HEK293 (cell line): Measurements from ENCODE around the gene FLNA.
A peak's percentile ranks its signal among the peaks of the same experiment; 100 is the strongest.

ENCODE experiments used
- EGR2 ChIP-seq: fragments of 450-650 bp; formaldehyde crosslinking; IDR thresholded peaks from 2 replicates; pipeline ENCODE4 v1.5.1; 2016; ENCODE audit warnings: low read depth, missing biosample characterization, missing genetic modification characterization
- KLF8 ChIP-seq: fragments of 450-650 bp; formaldehyde crosslinking; IDR thresholded peaks from 2 replicates; pipeline ENCODE4 v1.5.1; 2016; ENCODE audit warnings: missing biosample characterization, missing genetic modification characterization
- MEIS1 ChIP-seq: sonication (generic); formaldehyde crosslinking; IDR thresholded peaks from 2 replicates; pipeline ENCODE4 v1.8.1; 2022; ENCODE audit warnings: missing genetic modification reagents, mild to moderate bottlenecking, borderline replicate concordance
- MYNN ChIP-seq: fragments of 450-650 bp; formaldehyde crosslinking; IDR thresholded peaks from 2 replicates; pipeline ENCODE4 v1.5.1; 2016; ENCODE audit warnings: missing biosample characterization, missing genetic modification characterization, borderline replicate concordance
- TCF7L2 ChIP-seq: IDR thresholded peaks from 2 replicates; pipeline ENCODE4 v1.6.1; 2011; ENCODE audit warnings: low read depth, mild to moderate bottlenecking, inconsistent platforms, low read length, moderate library complexity, borderline replicate concordance
- ZFP69B ChIP-seq: fragments of 450-650 bp; formaldehyde crosslinking; IDR thresholded peaks from 2 replicates; pipeline ENCODE4 v1.5.1; 2016; ENCODE audit warnings: missing biosample characterization, missing genetic modification characterization
- ZNF114 ChIP-seq: fragments of 450-650 bp; formaldehyde crosslinking; IDR thresholded peaks from 2 replicates; pipeline ENCODE4 v1.5.0; 2017; ENCODE audit warnings: missing biosample characterization, missing genetic modification characterization
- ZNF140 ChIP-seq: fragments of 450-650 bp; formaldehyde crosslinking; IDR thresholded peaks from 2 replicates; pipeline ENCODE4 v1.5.1; 2016; ENCODE audit warnings: missing biosample characterization, missing genetic modification characterization
- ZNF155 ChIP-seq: fragments of 450-650 bp; formaldehyde crosslinking; IDR thresholded peaks from 2 replicates; pipeline ENCODE4 v1.5.1; 2016; ENCODE audit warnings: missing biosample characterization, missing genetic modification characterization
- ZNF174 ChIP-seq: fragments of 450-650 bp; formaldehyde crosslinking; IDR thresholded peaks from 2 replicates; pipeline ENCODE4 v1.5.0; 2017; ENCODE audit warnings: missing biosample characterization, mild to moderate bottlenecking, missing genetic modification characterization
- ZNF23 ChIP-seq: fragments of 450-650 bp; formaldehyde crosslinking; IDR thresholded peaks from 2 replicates; pipeline ENCODE4 v1.5.1; 2016; ENCODE audit warnings: missing biosample characterization, missing genetic modification characterization, borderline replicate concordance
- ZNF274 ChIP-seq, 2 experiments: fragments of 200-500 bp in 1 of 2; fragments of 450-650 bp in 1 of 2; sonication (Bioruptor generic) in 1 of 2; formaldehyde crosslinking in 1 of 2; IDR thresholded peaks; 2 replicates each; pipeline versions ENCODE4 v1.5.1 to v1.6.1; 2014 to 2016; ENCODE audit warnings: borderline replicate concordance in 1 of 2, inconsistent platforms in 1 of 2, low read length in 1 of 2, missing biosample characterization in 1 of 2, missing genetic modification characterization in 1 of 2
- ZNF292 ChIP-seq: fragments of 450-650 bp; formaldehyde crosslinking; IDR thresholded peaks from 2 replicates; pipeline ENCODE4 v1.5.1; 2016; ENCODE audit warnings: low read depth, missing biosample characterization, missing genetic modification characterization, borderline replicate concordance
- ZNF514 ChIP-seq: fragments of 450-650 bp; formaldehyde crosslinking; IDR thresholded peaks from 2 replicates; pipeline ENCODE4 v1.5.1; 2016; ENCODE audit warnings: missing biosample characterization, missing genetic modification characterization
- ZNF555 ChIP-seq: fragments of 450-650 bp; formaldehyde crosslinking; conservative IDR thresholded peaks from 2 replicates; pipeline ENCODE4 v1.5.1; 2017; ENCODE audit warnings: missing biosample characterization, mild to moderate bottlenecking, missing genetic modification characterization, inconsistent platforms
- ZNF623 ChIP-seq: fragments of 450-650 bp; formaldehyde crosslinking; IDR thresholded peaks from 2 replicates; pipeline ENCODE4 v1.5.1; 2016; ENCODE audit warnings: missing biosample characterization, missing genetic modification characterization
- ZNF677 ChIP-seq: fragments of 450-650 bp; IDR thresholded peaks from 2 replicates; pipeline ENCODE4 v1.5.0; 2018; ENCODE audit warnings: missing biosample characterization, mild to moderate bottlenecking, missing genetic modification characterization, moderate library complexity
- ZNF785 ChIP-seq: fragments of 450-650 bp; formaldehyde crosslinking; IDR thresholded peaks from 2 replicates; pipeline ENCODE4 v1.5.1; 2016; ENCODE audit warnings: missing biosample characterization, missing genetic modification characterization
- ZSCAN30 ChIP-seq: fragments of 450-650 bp; IDR thresholded peaks from 2 replicates; pipeline ENCODE4 v1.5.1; 2018; ENCODE audit warnings: missing biosample characterization, mild to moderate bottlenecking, missing genetic modification characterization, moderate library complexity
- TF ChIP-seq, protein P1 (sequence below): fragments of 450-650 bp; formaldehyde crosslinking; IDR thresholded peaks from 2 replicates; pipeline ENCODE4 v1.5.1; 2016; ENCODE audit warnings: missing biosample characterization, missing genetic modification characterization, borderline replicate concordance
- TF ChIP-seq, protein P2 (sequence below): fragments of 450-650 bp; formaldehyde crosslinking; IDR thresholded peaks from 2 replicates; pipeline ENCODE4 v1.5.1; 2016; ENCODE audit warnings: missing biosample characterization, missing genetic modification characterization
- TF ChIP-seq, protein P3 (sequence below): fragments of 450-650 bp; formaldehyde crosslinking; IDR thresholded peaks from 2 replicates; pipeline ENCODE4 v1.5.1; 2017; ENCODE audit warnings: missing biosample characterization, missing genetic modification characterization
- TF ChIP-seq, protein P4 (sequence below): fragments of 450-650 bp; formaldehyde crosslinking; IDR thresholded peaks from 2 replicates; pipeline ENCODE4 v1.5.1; 2016; ENCODE audit warnings: missing biosample characterization, missing genetic modification characterization

The FLNA gene

DNA sequence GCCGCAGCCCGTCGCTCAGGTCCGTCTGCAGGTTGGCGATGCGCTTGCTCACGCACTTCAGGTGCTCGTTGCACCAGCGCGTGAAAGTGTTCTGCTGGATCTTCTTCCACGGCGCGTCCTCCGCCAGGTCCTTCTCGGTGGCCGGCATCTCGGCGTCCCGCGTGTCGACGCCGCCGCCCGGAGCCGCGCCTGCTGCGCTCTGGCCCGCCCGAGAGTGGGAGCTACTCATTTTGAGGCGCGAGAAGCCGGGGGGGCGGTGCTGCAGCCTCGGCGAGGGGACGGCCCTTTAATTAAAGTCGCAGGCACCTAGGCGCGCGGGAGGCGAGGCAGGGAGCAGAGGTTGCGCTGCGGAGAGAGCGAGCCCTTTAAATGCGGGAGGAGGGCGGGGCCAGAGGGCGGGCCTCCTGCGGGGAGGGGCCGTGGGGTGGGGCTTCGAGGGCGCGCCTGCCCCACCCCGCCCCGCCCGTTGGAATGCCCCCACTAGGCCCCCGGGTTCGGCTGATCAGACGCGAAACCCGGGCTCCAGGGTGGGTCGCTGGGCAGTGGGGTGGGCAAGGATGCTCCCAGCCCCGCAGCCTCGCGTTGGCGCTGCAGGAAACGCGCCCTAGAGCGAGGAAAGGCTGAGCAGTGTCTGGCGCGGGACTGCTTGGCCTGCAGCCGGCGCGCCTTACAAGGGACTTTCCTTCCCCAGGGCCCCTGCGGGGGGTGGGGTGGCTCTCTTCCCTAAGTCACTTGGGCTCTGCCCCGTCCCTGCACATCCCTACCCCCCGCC is 3.2 kb downstream of the FLNA start (continued):
- TF ChIP-seq, protein P1, sequence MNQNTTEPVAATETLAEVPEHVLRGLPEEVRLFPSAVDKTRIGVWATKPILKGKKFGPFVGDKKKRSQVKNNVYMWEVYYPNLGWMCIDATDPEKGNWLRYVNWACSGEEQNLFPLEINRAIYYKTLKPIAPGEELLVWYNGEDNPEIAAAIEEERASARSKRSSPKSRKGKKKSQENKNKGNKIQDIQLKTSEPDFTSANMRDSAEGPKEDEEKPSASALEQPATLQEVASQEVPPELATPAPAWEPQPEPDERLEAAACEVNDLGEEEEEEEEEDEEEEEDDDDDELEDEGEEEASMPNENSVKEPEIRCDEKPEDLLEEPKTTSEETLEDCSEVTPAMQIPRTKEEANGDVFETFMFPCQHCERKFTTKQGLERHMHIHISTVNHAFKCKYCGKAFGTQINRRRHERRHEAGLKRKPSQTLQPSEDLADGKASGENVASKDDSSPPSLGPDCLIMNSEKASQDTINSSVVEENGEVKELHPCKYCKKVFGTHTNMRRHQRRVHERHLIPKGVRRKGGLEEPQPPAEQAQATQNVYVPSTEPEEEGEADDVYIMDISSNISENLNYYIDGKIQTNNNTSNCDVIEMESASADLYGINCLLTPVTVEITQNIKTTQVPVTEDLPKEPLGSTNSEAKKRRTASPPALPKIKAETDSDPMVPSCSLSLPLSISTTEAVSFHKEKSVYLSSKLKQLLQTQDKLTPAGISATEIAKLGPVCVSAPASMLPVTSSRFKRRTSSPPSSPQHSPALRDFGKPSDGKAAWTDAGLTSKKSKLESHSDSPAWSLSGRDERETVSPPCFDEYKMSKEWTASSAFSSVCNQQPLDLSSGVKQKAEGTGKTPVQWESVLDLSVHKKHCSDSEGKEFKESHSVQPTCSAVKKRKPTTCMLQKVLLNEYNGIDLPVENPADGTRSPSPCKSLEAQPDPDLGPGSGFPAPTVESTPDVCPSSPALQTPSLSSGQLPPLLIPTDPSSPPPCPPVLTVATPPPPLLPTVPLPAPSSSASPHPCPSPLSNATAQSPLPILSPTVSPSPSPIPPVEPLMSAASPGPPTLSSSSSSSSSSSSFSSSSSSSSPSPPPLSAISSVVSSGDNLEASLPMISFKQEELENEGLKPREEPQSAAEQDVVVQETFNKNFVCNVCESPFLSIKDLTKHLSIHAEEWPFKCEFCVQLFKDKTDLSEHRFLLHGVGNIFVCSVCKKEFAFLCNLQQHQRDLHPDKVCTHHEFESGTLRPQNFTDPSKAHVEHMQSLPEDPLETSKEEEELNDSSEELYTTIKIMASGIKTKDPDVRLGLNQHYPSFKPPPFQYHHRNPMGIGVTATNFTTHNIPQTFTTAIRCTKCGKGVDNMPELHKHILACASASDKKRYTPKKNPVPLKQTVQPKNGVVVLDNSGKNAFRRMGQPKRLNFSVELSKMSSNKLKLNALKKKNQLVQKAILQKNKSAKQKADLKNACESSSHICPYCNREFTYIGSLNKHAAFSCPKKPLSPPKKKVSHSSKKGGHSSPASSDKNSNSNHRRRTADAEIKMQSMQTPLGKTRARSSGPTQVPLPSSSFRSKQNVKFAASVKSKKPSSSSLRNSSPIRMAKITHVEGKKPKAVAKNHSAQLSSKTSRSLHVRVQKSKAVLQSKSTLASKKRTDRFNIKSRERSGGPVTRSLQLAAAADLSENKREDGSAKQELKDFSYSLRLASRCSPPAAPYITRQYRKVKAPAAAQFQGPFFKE (tag by site-specific recombination): no peak
- TF ChIP-seq, protein P2, sequence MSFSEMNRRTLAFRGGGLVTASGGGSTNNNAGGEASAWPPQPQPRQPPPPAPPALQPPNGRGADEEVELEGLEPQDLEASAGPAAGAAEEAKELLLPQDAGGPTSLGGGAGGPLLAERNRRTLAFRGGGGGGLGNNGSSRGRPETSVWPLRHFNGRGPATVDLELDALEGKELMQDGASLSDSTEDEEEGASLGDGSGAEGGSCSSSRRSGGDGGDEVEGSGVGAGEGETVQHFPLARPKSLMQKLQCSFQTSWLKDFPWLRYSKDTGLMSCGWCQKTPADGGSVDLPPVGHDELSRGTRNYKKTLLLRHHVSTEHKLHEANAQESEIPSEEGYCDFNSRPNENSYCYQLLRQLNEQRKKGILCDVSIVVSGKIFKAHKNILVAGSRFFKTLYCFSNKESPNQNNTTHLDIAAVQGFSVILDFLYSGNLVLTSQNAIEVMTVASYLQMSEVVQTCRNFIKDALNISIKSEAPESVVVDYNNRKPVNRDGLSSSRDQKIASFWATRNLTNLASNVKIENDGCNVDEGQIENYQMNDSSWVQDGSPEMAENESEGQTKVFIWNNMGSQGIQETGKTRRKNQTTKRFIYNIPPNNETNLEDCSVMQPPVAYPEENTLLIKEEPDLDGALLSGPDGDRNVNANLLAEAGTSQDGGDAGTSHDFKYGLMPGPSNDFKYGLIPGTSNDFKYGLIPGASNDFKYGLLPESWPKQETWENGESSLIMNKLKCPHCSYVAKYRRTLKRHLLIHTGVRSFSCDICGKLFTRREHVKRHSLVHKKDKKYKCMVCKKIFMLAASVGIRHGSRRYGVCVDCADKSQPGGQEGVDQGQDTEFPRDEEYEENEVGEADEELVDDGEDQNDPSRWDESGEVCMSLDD (tag by site-specific recombination): peak; percentile 82
- TF ChIP-seq ZNF274 (IDR thresholded peaks at IDR 0.05; ENCODE audit: low read length) (no peak), ZNF274 (tag by site-specific recombination; IDR thresholded peaks at IDR 0.05; ENCODE audit: borderline replicate concordance) (no peak), ZNF292 (no peak), ZNF555 (tag by site-specific recombination) (no peak), ZFP69B (tag by site-specific recombination) (peak; percentile 83), ZSCAN30 (tag by site-specific recombination) (no peak; the same call in 1 of the 2 replicates), ZNF114 (tag by site-specific recombination) (no peak), TCF7L2 (no peak), ZNF785 (peak; percentile 52; the same call in 1 of the 2 replicates), ZNF623 (tag by site-specific recombination) (no peak), ZNF514 (no peak), MEIS1 (CRISPR knock-in tag) (no peak), ZNF23 (tag by site-specific recombination) (no peak), ZNF155 (tag by site-specific recombination) (no peak), EGR2 (tag by site-specific recombination) (0 out of 2 replicates have a peak, but pooled peaks have one; percentile 15), ZNF140 (no peak), KLF8 (tag by site-specific recombination) (peak; percentile 96), ZNF174 (tag by site-specific recombination) (no peak), MYNN (tag by site-specific recombination) (no peak), ZNF677 (tag by site-specific recombination) (no peak)
- TF ChIP-seq, protein P3, sequence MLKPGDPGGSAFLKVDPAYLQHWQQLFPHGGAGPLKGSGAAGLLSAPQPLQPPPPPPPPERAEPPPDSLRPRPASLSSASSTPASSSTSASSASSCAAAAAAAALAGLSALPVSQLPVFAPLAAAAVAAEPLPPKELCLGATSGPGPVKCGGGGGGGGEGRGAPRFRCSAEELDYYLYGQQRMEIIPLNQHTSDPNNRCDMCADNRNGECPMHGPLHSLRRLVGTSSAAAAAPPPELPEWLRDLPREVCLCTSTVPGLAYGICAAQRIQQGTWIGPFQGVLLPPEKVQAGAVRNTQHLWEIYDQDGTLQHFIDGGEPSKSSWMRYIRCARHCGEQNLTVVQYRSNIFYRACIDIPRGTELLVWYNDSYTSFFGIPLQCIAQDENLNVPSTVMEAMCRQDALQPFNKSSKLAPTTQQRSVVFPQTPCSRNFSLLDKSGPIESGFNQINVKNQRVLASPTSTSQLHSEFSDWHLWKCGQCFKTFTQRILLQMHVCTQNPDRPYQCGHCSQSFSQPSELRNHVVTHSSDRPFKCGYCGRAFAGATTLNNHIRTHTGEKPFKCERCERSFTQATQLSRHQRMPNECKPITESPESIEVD (tag by site-specific recombination): no peak
- TF ChIP-seq, protein P4, sequence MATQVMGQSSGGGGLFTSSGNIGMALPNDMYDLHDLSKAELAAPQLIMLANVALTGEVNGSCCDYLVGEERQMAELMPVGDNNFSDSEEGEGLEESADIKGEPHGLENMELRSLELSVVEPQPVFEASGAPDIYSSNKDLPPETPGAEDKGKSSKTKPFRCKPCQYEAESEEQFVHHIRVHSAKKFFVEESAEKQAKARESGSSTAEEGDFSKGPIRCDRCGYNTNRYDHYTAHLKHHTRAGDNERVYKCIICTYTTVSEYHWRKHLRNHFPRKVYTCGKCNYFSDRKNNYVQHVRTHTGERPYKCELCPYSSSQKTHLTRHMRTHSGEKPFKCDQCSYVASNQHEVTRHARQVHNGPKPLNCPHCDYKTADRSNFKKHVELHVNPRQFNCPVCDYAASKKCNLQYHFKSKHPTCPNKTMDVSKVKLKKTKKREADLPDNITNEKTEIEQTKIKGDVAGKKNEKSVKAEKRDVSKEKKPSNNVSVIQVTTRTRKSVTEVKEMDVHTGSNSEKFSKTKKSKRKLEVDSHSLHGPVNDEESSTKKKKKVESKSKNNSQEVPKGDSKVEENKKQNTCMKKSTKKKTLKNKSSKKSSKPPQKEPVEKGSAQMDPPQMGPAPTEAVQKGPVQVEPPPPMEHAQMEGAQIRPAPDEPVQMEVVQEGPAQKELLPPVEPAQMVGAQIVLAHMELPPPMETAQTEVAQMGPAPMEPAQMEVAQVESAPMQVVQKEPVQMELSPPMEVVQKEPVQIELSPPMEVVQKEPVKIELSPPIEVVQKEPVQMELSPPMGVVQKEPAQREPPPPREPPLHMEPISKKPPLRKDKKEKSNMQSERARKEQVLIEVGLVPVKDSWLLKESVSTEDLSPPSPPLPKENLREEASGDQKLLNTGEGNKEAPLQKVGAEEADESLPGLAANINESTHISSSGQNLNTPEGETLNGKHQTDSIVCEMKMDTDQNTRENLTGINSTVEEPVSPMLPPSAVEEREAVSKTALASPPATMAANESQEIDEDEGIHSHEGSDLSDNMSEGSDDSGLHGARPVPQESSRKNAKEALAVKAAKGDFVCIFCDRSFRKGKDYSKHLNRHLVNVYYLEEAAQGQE: no peak
